CD4-positive, alpha-beta T cell treated with Interleukin-10 for 1 hour (primary cell): ENCODE results near the gene GCKR.
"Not testable (repeated sequence)": the region's sequence is repeated elsewhere in the genome, so short reads cannot be mapped to it uniquely, and the experiment has no call there.

Source experiments
- DNase-seq: peaks from one replicate; pipeline ENCODE4 v3.0.0-alpha.2; 2020

Gene GCKR

DNA sequence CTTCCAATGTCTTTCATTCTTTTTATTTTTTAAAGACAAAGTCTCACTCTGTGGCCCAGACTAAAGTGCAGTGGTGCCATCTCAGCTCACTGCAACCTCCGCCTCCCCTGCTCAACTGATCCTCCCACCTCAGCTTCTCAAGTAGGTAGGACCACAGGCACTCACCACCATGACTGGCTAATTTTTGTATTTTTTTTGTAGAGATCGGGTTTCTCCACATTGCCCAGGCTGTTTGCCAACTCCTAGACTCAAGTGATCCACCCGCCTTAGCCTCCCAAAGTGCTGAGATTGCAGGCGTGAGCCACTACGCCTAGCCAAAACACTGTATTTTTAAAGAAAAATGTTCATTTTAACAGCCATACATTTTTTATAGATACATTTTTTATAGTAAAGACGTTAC lies 12.7 kb downstream of the GCKR start:
- DNase-seq = no peak

DNA sequence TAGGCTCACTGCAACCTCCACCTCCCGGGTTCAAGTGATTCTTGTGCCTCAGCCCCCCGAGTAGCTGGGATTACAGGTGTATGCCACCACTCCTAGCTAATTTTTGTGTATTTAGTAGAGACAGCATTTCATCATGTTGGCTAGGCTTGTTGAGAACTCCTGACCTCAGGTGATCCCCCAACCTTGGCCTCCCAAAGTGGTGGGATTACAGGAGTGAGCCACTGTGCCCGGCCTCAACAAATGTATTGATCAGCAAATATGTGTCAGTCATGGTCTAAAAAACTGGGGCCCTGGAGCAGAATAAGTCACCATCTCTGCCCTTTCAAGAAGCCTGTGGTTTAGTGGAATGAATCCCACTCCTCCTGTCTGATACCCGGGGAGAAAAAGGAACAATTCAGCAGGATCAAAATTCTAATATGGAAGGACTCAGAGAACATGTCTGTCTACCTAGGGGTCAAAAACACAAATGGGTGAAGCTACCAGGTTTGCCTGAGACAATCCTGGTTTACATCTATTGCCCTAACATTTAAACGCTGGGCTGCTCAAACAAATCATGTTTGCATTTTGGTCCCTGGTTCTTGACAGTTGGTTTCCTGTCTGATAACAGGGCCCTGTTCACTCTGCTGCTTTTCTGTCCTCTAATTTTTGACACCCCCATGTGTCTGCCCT lies 21.6 kb downstream of the GCKR start:
- no peak for DNase-seq

DNA sequence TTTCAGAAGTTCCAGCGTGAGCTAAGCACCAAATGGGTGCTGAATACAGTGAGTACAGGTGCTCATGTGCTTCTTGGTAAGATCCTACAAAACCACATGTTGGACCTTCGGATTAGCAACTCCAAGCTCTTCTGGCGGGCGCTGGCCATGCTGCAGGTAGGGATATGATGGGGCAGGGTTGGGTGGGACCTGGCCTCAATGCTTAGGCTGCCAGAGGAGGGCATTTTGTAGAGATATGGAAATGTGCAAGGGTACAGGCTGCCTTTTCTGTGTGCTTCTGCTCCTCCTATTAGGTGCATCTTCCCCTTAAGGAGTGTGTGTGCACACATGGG lies 22.1 kb downstream of the GCKR start:
- DNase-seq = no peak

DNA sequence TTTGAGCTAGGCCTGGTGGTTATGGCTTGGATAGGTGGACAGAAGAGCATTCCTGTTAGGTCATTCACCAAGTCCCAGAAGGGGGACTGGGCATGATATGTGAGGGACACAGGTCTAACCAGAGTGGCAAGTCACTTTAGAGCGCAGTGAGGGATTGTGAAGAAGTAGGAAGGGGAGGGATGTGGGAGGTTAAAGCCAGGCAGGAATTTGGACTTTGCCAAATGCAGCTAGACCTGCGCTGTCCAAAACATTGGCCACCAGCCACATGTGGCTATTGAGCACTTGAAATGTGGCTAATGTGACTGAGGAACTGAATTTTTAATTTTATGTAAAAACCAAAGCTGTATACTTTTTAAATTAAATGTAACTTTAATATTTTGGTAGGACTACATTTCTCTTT lies 23.7 kb downstream of the GCKR start:
- DNase-seq = no peak

DNA sequence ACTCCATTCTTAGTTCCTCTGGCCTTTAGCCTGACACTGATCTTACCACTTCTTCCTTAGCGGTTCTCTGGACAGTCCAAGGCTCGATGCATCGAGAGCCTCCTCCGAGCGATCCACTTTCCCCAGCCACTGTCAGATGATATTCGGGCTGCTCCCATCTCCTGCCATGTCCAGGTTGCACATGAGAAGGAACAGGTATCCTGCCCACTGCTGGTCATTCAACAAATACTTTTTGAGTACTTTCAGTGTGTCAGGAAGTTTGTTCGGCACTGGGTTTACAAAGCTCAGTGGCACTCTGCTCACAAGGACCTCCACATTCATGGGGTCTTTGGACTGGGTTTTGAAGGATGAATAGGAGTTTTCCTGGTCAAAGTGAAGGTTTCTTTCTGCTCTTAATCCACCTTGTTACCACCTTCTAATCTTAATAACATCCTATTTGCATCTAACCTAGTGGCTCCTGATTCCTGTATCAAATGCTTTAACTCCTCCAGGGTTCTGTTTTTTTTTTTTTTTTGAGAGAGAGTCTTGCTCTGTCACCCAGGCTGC lies 25.8 kb downstream of the GCKR start:
- no peak for DNase-seq

DNA sequence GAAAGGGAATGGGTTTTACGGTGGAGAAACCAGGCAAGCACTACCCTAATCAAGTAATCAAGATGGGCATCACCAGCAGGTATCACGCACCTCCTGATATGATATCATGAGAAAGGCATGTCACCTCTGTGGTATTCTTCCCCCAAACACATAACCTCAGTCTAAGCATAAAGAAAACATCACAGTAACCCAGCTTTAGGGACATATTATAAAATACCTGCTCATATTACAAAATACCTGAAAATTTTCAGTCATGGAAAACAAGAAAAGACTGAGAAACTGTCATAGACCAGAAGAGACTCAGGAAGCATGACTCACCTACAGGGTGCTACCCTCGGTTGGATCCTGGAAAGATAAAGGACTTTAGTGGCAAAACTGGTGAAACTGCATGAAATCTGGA lies 30.5 kb downstream of the GCKR start:
- DNase-seq = no peak

DNA sequence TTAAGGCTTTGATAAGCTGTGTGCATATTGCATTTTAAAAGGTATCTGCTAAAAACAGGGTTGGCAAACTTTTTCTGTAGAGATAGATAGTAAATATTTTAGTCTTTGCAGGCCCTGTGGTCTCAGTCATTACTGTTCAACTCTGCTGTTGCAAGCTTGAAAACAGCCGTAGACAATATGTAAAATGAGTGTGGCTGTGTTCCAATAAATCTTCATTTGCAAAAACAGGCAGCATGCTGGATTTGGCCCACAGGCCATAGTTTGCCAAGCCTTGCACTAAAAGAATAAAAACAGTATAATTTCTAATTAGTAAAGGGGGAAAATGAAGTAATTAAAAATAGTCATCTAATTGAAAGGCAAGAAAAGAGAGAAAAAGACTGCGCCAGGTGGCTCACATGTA lies 35.3 kb downstream of the GCKR start:
- no peak for DNase-seq

DNA sequence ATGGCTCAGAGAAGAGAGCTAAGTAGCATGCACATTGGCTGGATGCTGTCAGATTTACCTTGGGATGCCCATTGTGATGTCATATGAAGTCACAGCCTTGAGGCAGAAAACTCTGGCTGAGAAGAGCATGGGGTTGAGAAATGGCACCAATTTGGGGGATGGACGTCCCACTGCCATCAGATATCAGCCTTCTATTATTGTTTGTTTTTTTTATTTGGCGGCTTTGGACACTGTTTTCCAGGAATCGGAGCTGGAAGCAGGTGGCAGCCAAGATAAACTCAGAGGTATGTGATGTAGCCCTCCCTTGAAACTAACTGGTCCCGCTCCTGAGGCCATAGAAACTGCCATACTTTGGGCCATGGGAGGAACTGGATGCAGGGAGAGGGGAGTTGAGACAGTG lies 40.6 kb downstream of the GCKR start:
- DNase-seq = no peak

DNA sequence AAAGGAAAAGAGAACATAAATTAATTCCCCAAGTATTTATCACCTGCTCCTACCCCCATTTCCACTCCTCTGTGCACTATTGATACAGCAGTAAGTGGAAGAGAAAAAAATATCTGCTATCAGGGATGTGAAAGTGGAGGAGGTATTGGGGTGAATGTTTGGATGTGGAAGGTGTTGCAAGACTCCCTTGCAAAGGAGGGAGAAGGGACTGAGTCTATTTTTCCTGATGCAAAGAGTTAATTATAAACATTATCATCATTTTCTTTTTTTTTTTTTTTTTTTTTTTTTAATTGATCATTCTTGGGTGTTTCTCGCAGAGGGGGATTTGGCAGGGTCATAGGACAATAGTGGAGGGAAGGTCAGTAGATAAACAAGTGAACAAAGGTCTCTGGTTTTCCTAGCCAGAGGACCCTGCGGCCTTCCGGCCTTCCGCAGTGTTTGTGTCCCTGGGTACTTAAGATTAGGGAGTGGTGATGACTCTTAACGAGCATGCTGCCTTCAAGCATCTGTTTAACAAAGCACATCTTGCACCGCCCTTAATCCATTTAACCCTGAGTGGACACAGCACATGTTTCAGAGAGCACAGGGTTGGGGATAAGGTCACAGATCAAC lies 42.3 kb downstream of the GCKR start:
- not testable (repeated sequence) for DNase-seq

DNA sequence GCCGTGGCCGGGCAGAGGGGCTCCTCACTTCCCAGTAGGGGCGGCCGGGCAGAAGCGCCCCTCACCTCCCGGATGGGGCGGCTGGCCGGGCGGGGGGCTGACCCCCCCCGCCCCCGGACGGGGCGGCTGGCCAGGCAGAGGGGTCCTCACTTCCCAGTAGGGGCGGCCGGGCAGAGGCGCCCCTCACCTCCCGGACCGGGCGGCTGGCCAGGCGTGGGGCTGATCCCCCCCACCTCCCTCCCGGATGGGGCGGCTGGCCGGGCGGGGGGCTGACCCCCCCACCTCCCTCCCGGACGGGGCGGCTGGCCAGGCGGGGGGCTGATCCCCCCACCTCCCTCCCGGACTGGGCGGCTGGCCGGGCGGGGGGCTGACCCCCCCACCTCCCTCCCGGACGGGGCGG lies 43.0 kb downstream of the GCKR start:
- DNase-seq = not testable (repeated sequence)

DNA sequence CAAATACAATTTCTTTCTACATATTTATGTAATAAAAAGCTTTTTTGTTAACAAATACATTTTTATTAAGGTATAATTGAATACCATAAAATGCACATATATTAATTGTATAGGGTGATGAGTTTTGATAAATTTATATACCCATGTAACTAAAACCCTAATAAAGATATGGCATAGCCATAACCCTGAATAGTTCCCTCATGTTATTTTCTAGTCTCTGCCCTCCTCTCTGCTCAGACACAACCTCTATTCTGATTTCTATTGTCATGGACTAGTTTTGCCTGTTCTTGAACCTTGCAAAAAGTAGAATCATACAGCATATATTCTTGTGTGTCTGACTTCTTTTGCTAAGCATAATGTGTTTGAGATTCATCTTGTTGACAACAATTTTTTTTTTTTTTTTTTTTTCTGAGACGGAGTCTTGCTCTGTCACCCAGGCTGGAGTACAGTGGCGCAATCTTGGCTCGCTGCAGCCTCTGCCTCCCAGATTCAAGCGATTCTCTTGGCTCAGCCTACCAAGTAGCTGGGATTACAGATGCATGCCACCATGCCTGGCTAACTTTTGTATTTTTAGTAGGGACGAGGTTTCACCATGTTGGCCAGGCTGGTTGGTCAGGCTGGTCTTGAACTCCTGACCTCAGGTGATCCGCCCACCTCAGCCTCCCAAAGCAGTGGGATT lies 47.6 kb downstream of the GCKR start:
- DNase-seq = no peak

DNA sequence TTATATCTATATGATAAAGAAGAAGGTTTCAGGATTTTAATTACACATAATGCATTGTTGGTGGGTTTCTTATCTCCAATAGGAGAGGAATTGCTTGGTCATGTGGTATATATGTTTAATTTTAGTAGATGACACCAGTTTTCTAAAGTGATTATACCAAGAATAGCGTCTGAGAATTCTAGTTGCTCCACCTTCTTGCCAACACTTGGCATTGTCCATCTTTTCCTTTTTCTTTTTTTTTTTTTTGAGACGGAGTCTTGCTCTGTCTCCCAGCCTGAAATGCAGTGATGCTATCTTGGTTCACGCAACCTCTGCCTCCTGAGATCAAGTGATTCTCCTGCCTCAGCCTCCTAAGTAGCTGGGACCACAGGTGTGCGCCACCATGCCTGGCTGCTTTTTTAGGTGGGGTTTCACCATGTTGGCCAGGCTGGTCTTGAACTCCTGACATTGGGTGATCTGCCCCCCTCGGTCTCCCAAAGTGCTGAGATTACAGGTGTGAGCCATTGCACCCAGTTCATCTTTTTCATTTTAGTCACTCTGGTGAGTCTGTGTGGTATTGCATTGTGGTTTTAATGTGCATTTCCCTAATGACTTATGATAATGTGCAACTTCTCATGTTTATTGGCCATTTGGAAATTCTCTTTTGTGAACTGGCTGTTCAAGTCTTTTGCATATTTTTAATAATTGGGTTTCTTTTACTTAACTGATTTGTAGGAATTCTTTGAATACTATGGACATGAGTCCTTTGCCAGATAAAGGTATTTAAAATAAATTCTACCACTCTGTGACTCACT lies 48.9 kb downstream of the GCKR start:
- DNase-seq = no peak

DNA sequence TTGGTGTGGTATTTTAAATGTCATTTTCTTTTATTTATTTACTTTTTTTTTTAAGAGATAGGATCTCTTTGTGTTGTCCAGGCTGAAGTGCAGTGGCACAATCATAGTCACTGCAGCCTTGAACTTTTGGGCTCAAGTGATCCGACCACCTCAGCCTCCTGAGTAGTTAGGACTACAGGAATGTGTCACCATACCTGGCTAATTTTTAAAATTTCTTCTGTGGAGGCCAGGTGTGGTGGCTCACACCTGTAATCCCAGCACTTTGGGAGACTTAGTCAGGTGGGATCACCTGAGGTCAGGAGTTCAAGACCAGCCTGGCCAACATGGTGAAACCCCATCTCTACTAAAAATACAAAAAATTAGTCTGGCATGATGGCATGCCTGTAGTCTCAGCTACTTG lies 52.7 kb downstream of the GCKR start:
- DNase-seq = no peak

DNA sequence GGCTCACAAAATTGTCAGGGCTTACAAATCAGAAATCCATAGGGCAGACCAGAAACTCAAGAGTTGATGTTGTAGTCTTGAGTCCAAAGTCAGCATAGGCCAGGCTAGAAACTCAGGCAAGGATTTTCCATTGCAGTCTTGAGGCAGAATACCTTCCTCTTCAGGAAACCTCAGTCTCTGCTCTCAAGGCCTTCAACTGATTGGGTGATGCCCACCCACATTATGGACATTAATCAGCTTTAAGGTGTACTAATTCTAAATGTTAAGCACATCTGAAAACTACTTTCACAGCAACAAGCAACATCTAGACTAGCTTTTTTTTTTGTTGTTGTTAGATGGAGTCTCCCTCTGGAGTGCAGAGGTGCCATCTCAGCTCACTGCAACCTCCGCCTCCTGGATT lies 54.9 kb downstream of the GCKR start:
- DNase-seq = no peak

DNA sequence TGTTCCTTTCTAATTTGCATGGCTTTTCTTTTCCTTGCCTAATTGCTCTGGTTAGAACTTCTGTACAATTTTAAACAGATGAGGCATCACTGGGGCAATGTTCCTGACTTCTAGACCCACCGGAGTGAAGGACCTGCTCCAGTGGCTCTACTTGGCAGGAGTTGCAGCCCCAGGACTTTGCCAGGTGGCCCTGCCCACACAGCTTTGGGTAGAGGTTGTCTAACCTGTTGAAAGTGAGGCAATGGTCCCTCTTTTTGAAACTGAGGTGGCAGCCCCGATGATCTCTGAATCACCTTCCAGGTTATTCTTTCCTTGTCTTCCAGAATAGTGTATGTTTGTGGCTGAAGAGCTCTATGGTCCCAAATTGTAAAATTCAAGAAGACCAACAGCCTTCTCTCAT lies 56.3 kb downstream of the GCKR start:
- no peak for DNase-seq

DNA sequence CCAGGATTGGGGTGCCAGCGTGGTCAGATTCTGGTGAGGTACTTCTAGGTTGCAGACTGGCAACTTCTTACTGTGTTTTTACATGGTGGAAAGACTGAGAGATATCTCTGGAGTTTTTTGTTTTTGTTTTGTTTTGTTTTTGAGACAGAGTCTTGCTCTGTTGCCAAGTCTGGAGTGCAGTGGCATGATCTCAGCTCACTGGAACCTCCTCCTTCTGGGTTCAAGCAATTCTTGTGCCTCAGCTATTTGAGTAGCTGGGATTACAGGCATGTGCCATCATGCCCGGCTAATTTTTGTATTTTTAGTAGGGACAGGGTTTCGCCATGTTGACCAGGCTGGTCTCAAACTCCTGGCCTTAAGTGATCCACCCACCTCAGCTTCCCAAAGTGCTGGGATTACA lies 57.8 kb downstream of the GCKR start:
- DNase-seq = not testable (repeated sequence)

DNA sequence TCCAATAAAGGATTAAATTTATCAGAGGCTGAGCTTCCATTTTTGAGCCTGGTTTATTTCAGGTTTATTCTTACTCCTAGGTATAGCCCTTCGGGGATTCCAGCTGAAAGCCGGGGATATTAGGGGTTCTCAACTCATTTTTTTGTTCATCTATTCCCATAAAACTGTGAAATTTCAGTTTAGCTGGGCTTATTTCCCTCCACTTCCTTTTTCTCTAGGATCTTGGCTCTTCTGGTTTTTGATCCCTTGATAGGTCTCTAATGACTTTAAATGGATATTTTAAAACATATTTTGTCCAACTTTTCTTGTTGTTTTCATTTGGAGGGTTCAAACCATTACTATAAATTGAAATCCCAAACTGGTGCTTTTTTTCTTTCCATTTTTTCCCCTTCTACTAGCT lies 62.6 kb downstream of the GCKR start:
- DNase-seq = no peak

DNA sequence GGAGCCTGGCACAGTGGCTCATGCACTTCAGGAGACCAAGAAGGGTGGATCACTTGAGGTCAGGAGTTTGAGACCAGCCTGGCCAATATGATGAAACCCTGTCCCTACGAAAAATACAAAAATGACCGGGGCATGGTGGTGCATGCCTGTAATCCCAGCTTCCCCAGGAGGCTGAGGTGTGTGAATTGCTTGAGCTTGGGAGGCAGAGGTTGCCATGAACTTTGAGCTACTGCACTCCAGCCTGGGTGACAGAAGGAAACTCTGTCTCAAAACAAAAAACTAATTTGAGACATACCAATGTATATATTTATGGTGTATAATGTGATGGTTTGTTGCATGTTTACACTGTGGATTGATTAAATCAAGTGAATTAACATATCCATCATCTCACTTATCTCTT lies 64.4 kb downstream of the GCKR start:
- no peak for DNase-seq

DNA sequence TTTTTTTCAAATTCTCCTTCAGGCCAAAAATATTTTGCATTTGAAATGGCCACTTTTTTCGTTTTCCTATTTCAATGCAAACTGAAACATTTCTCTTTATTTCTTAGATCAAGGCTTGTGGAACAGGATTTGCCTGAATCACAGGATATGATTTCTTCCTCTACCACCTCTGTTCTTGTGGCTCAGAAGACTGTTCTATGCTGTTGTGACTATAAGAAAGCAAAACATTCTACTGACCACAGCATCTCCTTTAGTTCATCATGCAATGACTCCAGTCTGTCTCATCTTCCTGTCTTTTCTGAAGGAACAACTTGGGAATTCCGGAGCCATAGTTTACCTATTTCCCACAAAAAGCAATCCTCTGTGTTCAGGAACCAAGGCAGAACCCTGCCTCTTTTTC lies 70.0 kb downstream of the GCKR start:
- DNase-seq = no peak

DNA sequence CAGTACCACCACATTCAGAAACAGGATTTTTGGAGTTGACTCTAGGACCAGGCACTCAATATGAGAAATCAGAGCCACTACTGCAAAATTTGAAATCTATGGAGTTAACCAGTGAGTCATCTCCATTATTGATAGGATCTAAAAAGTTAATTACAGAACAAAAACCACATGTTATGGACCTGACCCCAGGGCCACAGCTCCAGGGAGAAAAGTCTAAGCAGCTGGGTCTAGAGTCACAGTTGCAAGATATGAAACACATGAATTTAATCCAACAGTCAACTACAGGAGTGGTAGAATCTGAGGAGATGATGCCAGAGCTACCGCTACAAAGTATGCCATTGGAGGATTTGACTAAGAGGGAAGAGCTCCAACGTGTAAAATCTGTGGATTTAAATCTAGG lies 72.8 kb downstream of the GCKR start:
- no peak for DNase-seq

DNA sequence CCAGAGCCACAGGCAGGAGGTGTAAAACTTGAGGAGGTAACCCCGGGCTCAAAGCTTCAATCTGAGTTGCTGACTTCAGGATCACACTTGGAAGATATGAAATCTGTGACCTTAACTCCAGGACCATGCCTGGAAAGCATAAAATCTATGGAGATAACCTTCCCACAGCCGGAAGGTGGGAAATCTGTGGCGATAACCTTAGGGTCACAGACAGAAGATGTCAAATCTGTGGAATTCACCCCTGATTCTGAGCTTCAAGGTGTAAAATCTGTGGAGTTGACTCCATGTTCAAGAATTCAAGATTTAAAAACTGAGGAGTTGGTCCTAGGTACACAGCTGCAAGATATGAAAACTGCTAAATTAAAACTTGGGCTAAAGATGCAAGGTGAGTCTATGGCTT lies 74.6 kb downstream of the GCKR start:
- no peak for DNase-seq

DNA sequence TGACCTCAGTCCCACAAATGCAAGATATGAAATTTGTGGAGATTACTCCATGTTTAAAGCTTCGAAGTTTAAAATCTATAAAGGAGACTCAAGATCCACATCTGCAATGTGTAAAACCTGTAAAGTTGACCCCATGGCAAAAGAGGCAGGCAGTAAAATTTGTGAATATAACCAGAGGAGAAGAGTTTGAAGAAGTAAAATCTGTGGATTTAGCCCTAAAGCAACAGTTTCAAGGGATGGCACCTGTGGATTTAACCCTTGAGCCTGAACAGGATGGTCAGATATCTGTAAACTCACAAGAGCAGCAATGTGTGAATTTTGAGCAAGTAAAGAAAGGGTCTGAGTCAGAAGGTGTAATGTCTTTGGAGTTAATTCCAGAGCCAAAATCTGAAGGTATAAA lies 75.0 kb downstream of the GCKR start:
- DNase-seq = no peak

DNA sequence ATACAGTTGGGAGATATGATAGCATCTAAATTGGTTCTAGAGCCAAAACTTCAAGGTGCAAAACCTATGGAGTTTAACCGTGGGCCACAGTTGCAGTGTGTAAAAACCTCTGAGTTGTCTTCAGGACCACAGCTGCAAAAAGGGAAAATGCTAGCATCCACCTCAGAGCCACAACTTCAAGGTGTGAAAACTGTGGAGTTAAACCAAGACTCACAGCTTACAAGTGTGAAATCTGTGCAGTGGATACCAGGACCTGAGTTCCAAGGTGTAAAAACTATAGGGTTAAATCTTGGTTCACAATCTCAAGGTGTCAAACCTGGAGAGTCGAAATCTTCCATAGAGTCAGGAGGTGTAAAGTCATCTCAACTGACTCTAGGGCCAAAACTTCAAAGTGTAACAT lies 75.8 kb downstream of the GCKR start:
- DNase-seq = peak; percentile 18

DNA sequence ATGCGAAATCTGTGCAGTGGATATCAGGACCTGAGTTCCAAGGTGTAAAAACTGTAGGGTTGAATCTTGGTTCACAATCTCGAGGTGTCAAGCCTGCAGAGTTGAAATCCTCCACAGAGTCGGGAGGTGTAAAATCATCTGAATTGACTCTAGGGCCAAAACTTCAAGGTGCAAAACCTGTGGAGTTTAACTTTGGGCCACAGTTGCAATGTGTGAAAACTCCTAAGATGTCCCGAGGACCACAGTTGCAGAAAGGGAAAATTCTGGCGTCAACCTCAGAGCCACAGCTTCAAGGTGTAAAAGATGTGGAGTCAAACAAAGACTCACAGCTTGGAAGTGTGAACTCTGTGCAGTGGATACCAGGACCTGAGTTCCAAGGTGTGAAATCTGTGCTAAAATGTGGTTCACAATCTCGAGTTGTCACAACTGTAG lies 76.4 kb downstream of the GCKR start:
- DNase-seq = peak; percentile 11
